ENCODE data around the gene TSGA10IP. TPM values are rescaled to one million over a fixed set of nuclear protein-coding genes. Genes with fewer than 3 reads are reported as not detected.

TSGA10IP gene
- polyA plus RNA-seq, 1 experiment: not detected

- no peak for TF ChIP-seq CTCF (IDR thresholded peaks at IDR 0.05; ENCODE audit: insufficient read depth, low read depth, low read length)
- H3K4me3 ChIP-seq (ENCODE audit: low read depth, low read length): no peak overlapping the region
- H3K27me3 ChIP-seq (ENCODE audit: control insufficient read depth, insufficient read depth, low read length): no peaks in the 10 kb centered on the region
- ChIA-PET POLR2A (no interaction called here), CTCF (interaction anchor here (0.9 to 1.4 kb wide), 2 partner anchors 10 to 196 kb away, joined by 3 to 4 read pairs; no protein-coding TSS in a partner anchor)
- DNase-seq (ENCODE audit: low read depth): no peak
- peaks cover 21% of the 10 kb centered on the region for H3K36me3 ChIP-seq (ENCODE audit: control insufficient read depth, insufficient read depth, low read length)
These were observed 31.2 kb downstream of the TSGA10IP start for GRCh38 chr11:65976216-65977176.

GRCh38 chr11:65977621-65978390 lies 32.5 kb downstream of the TSGA10IP start:
- no peak for DNase-seq (ENCODE audit: low read depth)
- TF ChIP-seq CTCF (IDR thresholded peaks at IDR 0.05; ENCODE audit: insufficient read depth, low read depth, low read length): no peak
- Histone ChIP-seq H3K36me3 (ENCODE audit: control insufficient read depth, insufficient read depth, low read length) (peaks cover 21% of the 10 kb centered on the region), H3K4me3 (ENCODE audit: low read depth, low read length) (no peak overlapping the region), H3K27me3 (ENCODE audit: control insufficient read depth, insufficient read depth, low read length) (no peaks in the 10 kb centered on the region)
- CTCF ChIA-PET: interaction anchor here (0.9 to 1.6 kb wide), 3 partner anchors 87 to 198 kb away, joined by 3 to 4 read pairs (median 4); partner anchors contain the start of genes CCDC85B and FIBP
- POLR2A ChIA-PET: no interaction called here

GRCh38 chr11:65978391-65979238 lies 33.3 kb downstream of the TSGA10IP start:
- DNase-seq (ENCODE audit: low read depth): no peak
- no peak for TF ChIP-seq CTCF (IDR thresholded peaks at IDR 0.05; ENCODE audit: insufficient read depth, low read depth, low read length)
- Histone ChIP-seq H3K4me3 (ENCODE audit: low read depth, low read length) (no peak overlapping the region), H3K27me3 (ENCODE audit: control insufficient read depth, insufficient read depth, low read length) (no peaks in the 10 kb centered on the region), H3K36me3 (ENCODE audit: control insufficient read depth, insufficient read depth, low read length) (peaks cover 19% of the 10 kb centered on the region)
- CTCF ChIA-PET: interaction anchor here (0.6 to 1.6 kb wide), 5 partner anchors 10 to 128 kb away, joined by 3 to 4 read pairs (median 3); partner anchors contain the start of genes CCDC85B and FIBP
- POLR2A ChIA-PET: no interaction called here

- no peak for TF ChIP-seq CTCF (IDR thresholded peaks at IDR 0.05; ENCODE audit: insufficient read depth, low read depth, low read length)
- POLR2A ChIA-PET: no interaction called here
- H3K4me3 ChIP-seq (ENCODE audit: low read depth, low read length): no peak overlapping the region
These were observed 34.0 kb downstream of the TSGA10IP start for GRCh38 chr11:65979261-65979759.

More at GRCh38 chr11:65979261-65979759, 34.0 kb downstream of the TSGA10IP start:
- Histone ChIP-seq H3K27me3 (ENCODE audit: control insufficient read depth, insufficient read depth, low read length) (no peaks in the 10 kb centered on the region), H3K36me3 (ENCODE audit: control insufficient read depth, insufficient read depth, low read length) (peaks cover 19% of the 10 kb centered on the region)
- CTCF ChIA-PET: interaction anchor here (0.6 to 1.6 kb wide), 7 partner anchors 9 to 129 kb away, joined by 3 to 4 read pairs (median 3); partner anchors contain the start of genes CCDC85B and FIBP
- DNase-seq (ENCODE audit: low read depth): no peak
